SK-N-SH (cell line): ENCODE data around the gene SPATC1L.

Experiments
- JUND ChIP-seq: IDR thresholded peaks from 2 replicates; pipeline ENCODE4 v1.4.0; 2012
- NFIC ChIP-seq: IDR thresholded peaks from 2 replicates; pipeline ENCODE4 v1.4.0; 2012; ENCODE audit warnings: borderline replicate concordance
- POLR2AphosphoS5 ChIP-seq: IDR thresholded peaks from 2 replicates; pipeline ENCODE4 v1.6.1; 2012; ENCODE audit warnings: low read depth, low read length
- RAD21 ChIP-seq: IDR thresholded peaks from 2 replicates; pipeline ENCODE4 v1.6.1; 2012; ENCODE audit warnings: mild to moderate bottlenecking, low read length
- RCOR1 ChIP-seq: fragments of 150-350 bp; IDR thresholded peaks from 2 replicates; pipeline ENCODE4 v1.6.1; 2017; ENCODE audit warnings: antibody characterized with exemption, low read length
- RFX5 ChIP-seq: IDR thresholded peaks from 2 replicates; pipeline ENCODE4 v1.6.1; 2012; ENCODE audit warnings: mild to moderate bottlenecking, improper control_type of control experiment, low read length
- TF ChIP-seq, protein P1 (sequence below): fragments of 200-600 bp; sonication (generic); IDR thresholded peaks from 2 replicates; pipeline ENCODE4 v1.6.1; 2017; ENCODE audit warnings: antibody characterized with exemption, mild to moderate bottlenecking, moderate library complexity

DNA sequence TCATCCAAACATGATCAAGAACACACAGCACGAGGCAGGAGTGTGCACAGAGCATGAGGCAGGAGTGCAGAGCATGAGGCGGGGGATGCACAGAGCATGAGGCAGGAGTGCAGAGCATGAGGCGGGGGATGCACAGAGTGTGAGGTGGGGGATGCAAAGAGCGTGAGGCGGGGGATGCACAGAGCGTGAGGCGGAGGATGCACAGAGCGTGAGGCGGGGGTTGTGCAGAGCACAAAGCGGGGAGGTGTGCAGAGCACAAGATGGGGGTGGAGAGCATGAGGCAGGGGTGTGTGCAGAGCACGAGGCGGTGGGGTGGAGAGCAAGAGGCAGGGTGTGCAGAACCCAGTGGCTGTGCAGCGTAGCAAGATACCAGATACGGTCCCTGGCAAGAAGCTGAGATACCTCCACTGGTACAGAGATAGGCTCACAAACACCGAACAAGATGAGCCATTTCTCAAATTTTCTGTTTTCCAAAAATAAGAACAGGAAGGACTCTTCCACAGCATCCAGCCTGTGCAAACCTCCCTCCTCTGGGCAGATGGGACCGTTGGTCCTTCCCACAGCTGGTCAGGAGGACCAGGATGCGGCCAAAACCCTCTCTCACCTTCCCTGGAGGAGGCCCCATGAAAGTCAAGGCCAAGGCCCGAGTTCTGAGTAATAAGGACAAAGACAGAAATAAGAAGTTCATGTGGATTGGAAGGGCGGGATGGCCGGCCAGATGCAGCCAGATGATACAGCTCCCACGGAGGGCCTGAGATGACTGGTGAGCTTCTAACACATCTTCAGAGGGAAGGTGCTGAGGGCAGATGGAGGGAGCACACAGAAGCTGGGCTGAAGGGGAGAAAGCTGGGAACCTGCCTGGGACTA, 12.0 kb downstream of the SPATC1L start:
- TF ChIP-seq POLR2AphosphoS5 (no peak), RAD21 (no peak), JUND (no peak), NFIC (no peak), RCOR1 (no peak), RFX5 (no peak)
- TF ChIP-seq, protein P1, sequence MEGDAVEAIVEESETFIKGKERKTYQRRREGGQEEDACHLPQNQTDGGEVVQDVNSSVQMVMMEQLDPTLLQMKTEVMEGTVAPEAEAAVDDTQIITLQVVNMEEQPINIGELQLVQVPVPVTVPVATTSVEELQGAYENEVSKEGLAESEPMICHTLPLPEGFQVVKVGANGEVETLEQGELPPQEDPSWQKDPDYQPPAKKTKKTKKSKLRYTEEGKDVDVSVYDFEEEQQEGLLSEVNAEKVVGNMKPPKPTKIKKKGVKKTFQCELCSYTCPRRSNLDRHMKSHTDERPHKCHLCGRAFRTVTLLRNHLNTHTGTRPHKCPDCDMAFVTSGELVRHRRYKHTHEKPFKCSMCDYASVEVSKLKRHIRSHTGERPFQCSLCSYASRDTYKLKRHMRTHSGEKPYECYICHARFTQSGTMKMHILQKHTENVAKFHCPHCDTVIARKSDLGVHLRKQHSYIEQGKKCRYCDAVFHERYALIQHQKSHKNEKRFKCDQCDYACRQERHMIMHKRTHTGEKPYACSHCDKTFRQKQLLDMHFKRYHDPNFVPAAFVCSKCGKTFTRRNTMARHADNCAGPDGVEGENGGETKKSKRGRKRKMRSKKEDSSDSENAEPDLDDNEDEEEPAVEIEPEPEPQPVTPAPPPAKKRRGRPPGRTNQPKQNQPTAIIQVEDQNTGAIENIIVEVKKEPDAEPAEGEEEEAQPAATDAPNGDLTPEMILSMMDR = no peak
